DOHH2 (cell line): ENCODE data around the gene ABCF2.

ENCODE experiments used
- CTCF ChIP-seq: fragments of 200-600 bp; sonication (generic); IDR thresholded peaks from one replicate; pipeline ENCODE4 v1.5.1; 2014; ENCODE audit warnings: antibody characterized with exemption, mild to moderate bottlenecking, low read depth, low read length; ENCODE audit not compliant: poor library complexity, severe bottlenecking
- EZH2phosphoT487 ChIP-seq: fragments of 200-600 bp; sonication (generic); IDR thresholded peaks from 2 replicates; pipeline ENCODE4 v1.6.1; 2017; ENCODE audit warnings: borderline replicate concordance, mild to moderate bottlenecking, antibody characterized with exemption, low read length, moderate library complexity, mixed read lengths

DNA sequence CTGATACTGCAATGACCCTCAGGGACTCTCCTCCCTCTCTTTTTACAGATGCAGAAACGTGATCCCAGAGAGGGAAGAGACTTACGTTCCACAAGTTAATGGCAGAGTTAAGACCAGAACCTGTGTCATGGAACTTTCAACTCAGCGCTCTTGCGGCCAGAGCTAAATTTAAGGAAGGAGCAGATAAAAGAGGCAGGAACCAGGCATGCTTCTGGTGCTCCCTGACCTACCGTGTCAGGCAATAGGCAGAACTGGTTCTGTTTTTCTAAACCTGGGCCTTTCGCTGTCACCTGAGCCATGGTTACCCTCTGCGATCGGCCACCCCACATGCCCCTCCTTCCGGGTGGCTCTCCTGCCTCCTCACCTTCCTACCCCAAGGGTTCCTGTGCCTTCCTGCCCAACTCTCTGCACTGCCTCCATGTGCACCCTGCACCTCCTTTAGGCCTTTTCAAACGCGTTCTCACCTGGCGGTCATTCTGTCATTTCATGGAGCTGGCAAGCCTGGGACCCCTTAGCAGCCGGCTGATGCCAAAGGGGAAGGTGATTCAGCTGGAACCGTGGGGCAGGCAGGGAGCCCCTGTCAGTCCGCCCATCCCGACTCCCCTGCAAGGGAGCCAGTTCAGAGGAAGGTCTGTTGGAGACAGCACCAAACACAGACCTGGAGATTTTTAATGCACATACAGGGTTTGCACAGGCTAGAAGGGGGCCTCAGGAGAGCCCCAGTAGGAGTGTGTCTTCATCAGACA, 51.8 kb downstream of the ABCF2 start:
- TF ChIP-seq CTCF (no peak), EZH2phosphoT487 (no peak)
